ENCODE measurements around the gene AQP4.

AQP4 gene

GRCh38 chr18:26840965-26841364 lies 24.5 kb downstream of the AQP4 start:
- no peak for DNase-seq (ENCODE audit: low read depth in 2 of 2)

- no peak for DNase-seq (ENCODE audit: low read depth in 2 of 2)
These were observed 25.9 kb downstream of the AQP4 start for GRCh38 chr18:26839609-26840008.

GRCh38 chr18:26832302-26832701 lies 33.2 kb downstream of the AQP4 start:
- DNase-seq (ENCODE audit: low read depth in 2 of 2) = no peak

- no peak for DNase-seq (ENCODE audit: low read depth in 2 of 2)
These were observed 37.9 kb downstream of the AQP4 start for GRCh38 chr18:26827581-26827980.

GRCh38 chr18:26826656-26827235 lies 38.8 kb downstream of the AQP4 start:
- no peak for DNase-seq (ENCODE audit: low read depth in 2 of 2)

- no peak for DNase-seq (ENCODE audit: low read depth in 2 of 2)
These were observed 44.3 kb downstream of the AQP4 start for GRCh38 chr18:26821181-26821580.

GRCh38 chr18:26819046-26819445 lies 46.5 kb downstream of the AQP4 start:
- no peak for DNase-seq (ENCODE audit: low read depth in 2 of 2)

- no peak for DNase-seq (ENCODE audit: low read depth in 2 of 2)
These were observed 47.0 kb downstream of the AQP4 start for GRCh38 chr18:26818461-26818860.

- no peak for DNase-seq (ENCODE audit: low read depth in 2 of 2)
These were observed 52.5 kb downstream of the AQP4 start for GRCh38 chr18:26813043-26813442.

GRCh38 chr18:26812462-26812861 lies 53.0 kb downstream of the AQP4 start:
- DNase-seq (ENCODE audit: low read depth in 2 of 2) = no peak

- DNase-seq (ENCODE audit: low read depth in 2 of 2) = no peak
These were observed 56.2 kb downstream of the AQP4 start for GRCh38 chr18:26809346-26809745.

GRCh38 chr18:26806224-26806623 lies 59.3 kb downstream of the AQP4 start:
- DNase-seq (ENCODE audit: low read depth in 2 of 2) = no peak

- no peak for DNase-seq (ENCODE audit: low read depth in 2 of 2)
These were observed 61.0 kb downstream of the AQP4 start for GRCh38 chr18:26804519-26804918.

GRCh38 chr18:26803643-26804042 lies 61.9 kb downstream of the AQP4 start:
- DNase-seq (ENCODE audit: low read depth in 2 of 2) = no peak

GRCh38 chr18:26802330-26803200 lies 62.9 kb downstream of the AQP4 start:
- DNase-seq (ENCODE audit: low read depth in 2 of 2) = no peak
